HG03354 (cell line): ENCODE data around the gene WDR93.

Experiments used
- ATAC-seq: cut with Tn5 transposase; IDR thresholded peaks from one replicate; pipeline ENCODE4 v1.9.1; 2021; ENCODE audit warnings: mild to moderate bottlenecking; ENCODE audit not compliant: unreplicated experiment, poor library complexity, severe bottlenecking

Gene WDR93

GRCh38 chr15:89745768-89746167, 55.2 kb downstream of the WDR93 start:
- ATAC-seq, result no peak

- no peak for ATAC-seq
Measured at GRCh38 chr15:89746386-89746780, 55.8 kb downstream of the WDR93 start.

- no peak for ATAC-seq
Measured at GRCh38 chr15:89747708-89748682, 57.4 kb downstream of the WDR93 start.

- no peak for ATAC-seq
Measured at GRCh38 chr15:89749054-89749453, 58.4 kb downstream of the WDR93 start.

- no peak for ATAC-seq
Measured at GRCh38 chr15:89749526-89749925, 58.9 kb downstream of the WDR93 start.

GRCh38 chr15:89749951-89750559, 59.4 kb downstream of the WDR93 start:
- ATAC-seq, result peak; percentile 2

- peak; percentile 98 for ATAC-seq
Measured at GRCh38 chr15:89750560-89751542, 60.2 kb downstream of the WDR93 start, which contains the start of gene MESP1. TSS of gene MESP1 (minus strand) at chr15:89751249. CDS start at chr15:89751231, 18 bp downstream.

GRCh38 chr15:89751748-89752147, 61.1 kb downstream of the WDR93 start:
- no peak for ATAC-seq

GRCh38 chr15:89753855-89754254, 63.2 kb downstream of the WDR93 start:
- no peak for ATAC-seq

- ATAC-seq, result no peak
Measured at GRCh38 chr15:89754361-89755154, 63.9 kb downstream of the WDR93 start.

- ATAC-seq, result no peak
Measured at GRCh38 chr15:89755701-89756100, 65.1 kb downstream of the WDR93 start.

- no peak for ATAC-seq
Measured at GRCh38 chr15:89756897-89757296, 66.3 kb downstream of the WDR93 start.

- no peak for ATAC-seq
Measured at GRCh38 chr15:89758283-89758682, 67.7 kb downstream of the WDR93 start.

GRCh38 chr15:89758981-89759380, 68.4 kb downstream of the WDR93 start:
- no peak for ATAC-seq

GRCh38 chr15:89759835-89760234, 69.2 kb downstream of the WDR93 start:
- no peak for ATAC-seq

GRCh38 chr15:89760303-89761008, 69.8 kb downstream of the WDR93 start:
- ATAC-seq, result peak; percentile 76

GRCh38 chr15:89761009-89761831, 70.6 kb downstream of the WDR93 start:
- peak; percentile 51 for ATAC-seq

- ATAC-seq, result no peak
Measured at GRCh38 chr15:89761929-89762328, 71.3 kb downstream of the WDR93 start.
